Fibroblast of lung (primary cell): ENCODE measurements around the gene UBL3. TPM values are rescaled to one million over a fixed set of nuclear protein-coding genes. Genes with fewer than 3 reads are reported as not detected.

Source experiments
- DNase-seq, 2 donors: peaks; one replicate each; pipeline versions ENCODE4 v3.0.0 to v3.0.0-alpha.2; 2010; ENCODE audit warnings: low read depth in 2 of 2
- H2AFZ ChIP-seq: 2 replicates; pipeline ENCODE4 v1.5.1; 2012; ENCODE audit warnings: low read length, control low read depth, inconsistent platforms
- H3K27ac ChIP-seq: 2 replicates; pipeline ENCODE4 v1.5.1; 2011; ENCODE audit warnings: low read length, control low read depth; ENCODE audit not compliant: insufficient read depth
- H3K27me3 ChIP-seq: 2 replicates; pipeline ENCODE4 v1.5.1; 2011; ENCODE audit warnings: mild to moderate bottlenecking, low read length; ENCODE audit not compliant: control insufficient read depth, insufficient read depth
- H3K36me3 ChIP-seq: 2 replicates; pipeline ENCODE4 v1.5.1; 2011; ENCODE audit warnings: low read length; ENCODE audit not compliant: control insufficient read depth, insufficient read depth
- H3K4me1 ChIP-seq: 2 replicates; pipeline ENCODE4 v1.5.1; 2011; ENCODE audit warnings: low read length; ENCODE audit not compliant: control insufficient read depth, insufficient read depth; ENCODE audit errors: extremely low read depth
- H3K4me2 ChIP-seq: 2 replicates; pipeline ENCODE4 v1.5.1; 2011; ENCODE audit warnings: low read length, control low read depth; ENCODE audit not compliant: insufficient read depth; ENCODE audit errors: extremely low read depth
- H3K4me3 ChIP-seq, 4 experiments: fragments of 200-600 bp in 1 of 4; sonication (generic) in 1 of 4; replicated peaks in 1 of 4; 2 replicates each; pipeline ENCODE4 v1.5.1; 2011 to 2016; ENCODE audit warnings: low read length in 4 of 4, low read depth in 3 of 4, mild to moderate bottlenecking in 3 of 4, control low read depth in 2 of 4, inconsistent platforms in 1 of 4, mixed read lengths in 1 of 4; ENCODE audit not compliant: insufficient read depth in 1 of 4; ENCODE audit errors: control extremely low read depth in 1 of 4
- H3K79me2 ChIP-seq: 2 replicates; pipeline ENCODE4 v1.5.1; 2012; ENCODE audit warnings: mild to moderate bottlenecking, low read length, inconsistent platforms; ENCODE audit not compliant: control insufficient read depth, insufficient read depth
- H3K9ac ChIP-seq: 2 replicates; pipeline ENCODE4 v1.5.1; 2011; ENCODE audit warnings: mild to moderate bottlenecking, low read length, control low read depth; ENCODE audit not compliant: insufficient read depth
- H3K9me3 ChIP-seq: 2 replicates; pipeline ENCODE4 v1.5.1; 2012; ENCODE audit warnings: low read depth, low read length; ENCODE audit not compliant: control insufficient read depth, insufficient read depth
- H4K20me1 ChIP-seq: 2 replicates; pipeline ENCODE4 v1.5.1; 2011; ENCODE audit warnings: low read length; ENCODE audit not compliant: control insufficient read depth, insufficient read depth; ENCODE audit errors: extremely low read depth
- EZH2 ChIP-seq: IDR thresholded peaks from 2 replicates; pipeline ENCODE4 v1.5.1; 2012; ENCODE audit warnings: low read length, control low read depth, mild to moderate bottlenecking; ENCODE audit errors: missing control alignments
- polyA plus RNA-seq, 2 donors: library from polyadenylated mRNA; depleted of rRNA in 1 of 2; stranded (reverse) in 1 of 2; unstranded in 1 of 2; fragments of >200 nt; gene quantifications; 2 replicates each; pipeline ENCODE4 v1.2.1, GENCODE V29; 2011 to 2012; ENCODE audit warnings: missing spikeins in 1 of 2
- total RNA-seq: library from RNA; depleted of rRNA; stranded (reverse); fragments of >200 nt; gene quantifications from 2 replicates; pipeline ENCODE4 v1.2.1, GENCODE V29; 2014
- TF ChIP-seq, protein P1 (sequence below), 2 donors: IDR thresholded peaks in 1 of 2; conservative IDR thresholded peaks in 1 of 2; 1 replicate in 1 of 2; 2 replicates in 1 of 2; pipeline ENCODE4 v1.5.1; 2011 to 2012; ENCODE audit warnings: low read length in 2 of 2, control low read depth in 1 of 2, inconsistent platforms in 1 of 2, low read depth in 1 of 2, mild to moderate bottlenecking in 1 of 2

Gene UBL3
- total and polyA plus RNA-seq, 2 donors (not counting 1 experiment from before 2014, with no cell fraction given): 10.7 to 18.3 TPM

DNA sequence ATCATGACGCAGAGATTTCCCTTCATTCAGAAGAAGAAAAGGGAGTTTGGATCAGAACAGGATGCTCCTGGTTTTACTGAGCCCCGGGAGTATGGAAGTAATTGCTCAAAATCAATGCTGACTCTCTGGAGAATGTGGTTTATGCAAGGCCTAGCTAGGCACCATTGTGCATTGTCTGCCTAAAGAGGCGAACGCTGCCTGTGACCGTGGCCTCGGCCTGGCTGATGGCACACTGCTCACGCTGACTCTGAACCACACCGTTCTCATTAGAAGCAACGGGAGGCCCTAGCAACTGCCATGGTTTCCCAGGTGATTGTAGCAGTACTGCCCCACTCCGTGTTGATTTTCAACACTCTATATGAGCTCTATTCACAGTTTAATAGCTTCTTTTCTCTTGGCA, 41.7 kb upstream of the UBL3 start:
- H3K4me1 ChIP-seq: no peaks in the 10 kb centered on the region
- no peaks in the 10 kb centered on the region for H3K36me3 ChIP-seq
- H3K4me2 ChIP-seq: no peak overlapping the region
- no peaks in the 10 kb centered on the region for H3K79me2 ChIP-seq
- no peak overlapping the region for H3K9ac ChIP-seq
- H4K20me1 ChIP-seq: no peaks in the 10 kb centered on the region
- no peaks in the 10 kb centered on the region for H3K27me3 ChIP-seq
- H3K4me3 ChIP-seq: no peak overlapping the region
- TF ChIP-seq EZH2: no peak
- no peak overlapping the region for H3K27ac ChIP-seq
- no peaks in the 10 kb centered on the region for H3K9me3 ChIP-seq
- H2AFZ ChIP-seq: no peak overlapping the region
- DNase-seq: no peak

DNA sequence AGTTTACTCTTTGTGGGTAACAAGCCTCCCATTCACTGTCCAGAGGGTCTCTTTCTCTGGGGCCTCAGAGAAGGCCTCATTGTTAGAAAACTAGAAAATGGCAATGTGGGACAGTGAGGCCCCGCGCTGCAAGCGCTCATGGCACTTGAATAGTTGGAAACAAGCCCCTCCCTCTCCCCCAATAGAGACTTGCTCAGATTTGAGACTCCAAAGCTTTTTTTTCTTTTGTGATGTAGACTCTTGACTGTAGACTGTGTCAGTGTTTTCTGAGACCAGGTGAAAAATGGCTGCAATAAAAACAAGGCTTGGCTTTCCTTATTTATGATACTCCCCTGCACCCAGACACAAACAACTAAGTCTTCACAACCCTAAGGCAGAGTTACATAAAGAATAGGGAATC, 38.7 kb upstream of the UBL3 start:
- no peak for TF ChIP-seq EZH2
- TF ChIP-seq, protein P1, sequence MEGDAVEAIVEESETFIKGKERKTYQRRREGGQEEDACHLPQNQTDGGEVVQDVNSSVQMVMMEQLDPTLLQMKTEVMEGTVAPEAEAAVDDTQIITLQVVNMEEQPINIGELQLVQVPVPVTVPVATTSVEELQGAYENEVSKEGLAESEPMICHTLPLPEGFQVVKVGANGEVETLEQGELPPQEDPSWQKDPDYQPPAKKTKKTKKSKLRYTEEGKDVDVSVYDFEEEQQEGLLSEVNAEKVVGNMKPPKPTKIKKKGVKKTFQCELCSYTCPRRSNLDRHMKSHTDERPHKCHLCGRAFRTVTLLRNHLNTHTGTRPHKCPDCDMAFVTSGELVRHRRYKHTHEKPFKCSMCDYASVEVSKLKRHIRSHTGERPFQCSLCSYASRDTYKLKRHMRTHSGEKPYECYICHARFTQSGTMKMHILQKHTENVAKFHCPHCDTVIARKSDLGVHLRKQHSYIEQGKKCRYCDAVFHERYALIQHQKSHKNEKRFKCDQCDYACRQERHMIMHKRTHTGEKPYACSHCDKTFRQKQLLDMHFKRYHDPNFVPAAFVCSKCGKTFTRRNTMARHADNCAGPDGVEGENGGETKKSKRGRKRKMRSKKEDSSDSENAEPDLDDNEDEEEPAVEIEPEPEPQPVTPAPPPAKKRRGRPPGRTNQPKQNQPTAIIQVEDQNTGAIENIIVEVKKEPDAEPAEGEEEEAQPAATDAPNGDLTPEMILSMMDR (conservative IDR thresholded peaks at IDR 0.05 in 1 of 2, IDR thresholded peaks at IDR 0.05 in 1 of 2; ENCODE audit: low read depth in 1 of 2, low read length in 2 of 2): no peak
- H3K9me3 ChIP-seq: no peaks in the 10 kb centered on the region

GRCh38 chr13:29888306-29888705, 37.9 kb upstream of the UBL3 start:
- Histone ChIP-seq H2AFZ (no peak overlapping the region), H3K27me3 (no peaks in the 10 kb centered on the region), H4K20me1 (no peaks in the 10 kb centered on the region), H3K9me3 (no peaks in the 10 kb centered on the region), H3K9ac (no peak overlapping the region), H3K4me1 (no peaks in the 10 kb centered on the region), H3K4me2 (no peak overlapping the region), H3K36me3 (no peaks in the 10 kb centered on the region), H3K27ac (no peak overlapping the region), H3K79me2 (no peaks in the 10 kb centered on the region), H3K4me3 (no peak overlapping the region)
- TF ChIP-seq, protein P1 (conservative IDR thresholded peaks at IDR 0.05 in 1 of 2, IDR thresholded peaks at IDR 0.05 in 1 of 2; ENCODE audit: low read depth in 1 of 2, low read length in 2 of 2): no peak
- no peak for TF ChIP-seq EZH2
- DNase-seq: peak in 1 of 2 donors; percentile 30

More for the DNA sequence above, 38.7 kb upstream of the UBL3 start:
- DNase-seq: no peak
- no peaks in the 10 kb centered on the region for H4K20me1 ChIP-seq
- no peak overlapping the region for H3K27ac ChIP-seq
- no peak overlapping the region for H2AFZ ChIP-seq
- no peaks in the 10 kb centered on the region for H3K4me1 ChIP-seq
- no peaks in the 10 kb centered on the region for H3K79me2 ChIP-seq
- H3K36me3 ChIP-seq: no peaks in the 10 kb centered on the region
- no peaks in the 10 kb centered on the region for H3K27me3 ChIP-seq
- H3K4me3 ChIP-seq: no peak overlapping the region
- H3K4me2 ChIP-seq: no peak overlapping the region
- no peak overlapping the region for H3K9ac ChIP-seq
